Neural cell (in vitro differentiated cells): ENCODE data around the gene CCL1. TPM values are rescaled to one million over a fixed set of nuclear protein-coding genes. Genes with fewer than 3 reads are reported as not detected.

ENCODE experiments used
- H2AFZ ChIP-seq: fragments of 200-600, 300-800 bp; sonication (generic), shearing (Covaris generic); 2 replicates; pipeline ENCODE4 v1.6.0; 2014; ENCODE audit warnings: low read depth, mild to moderate bottlenecking, antibody characterized with exemption, low read length, moderate library complexity
- H3F3A ChIP-seq: fragments of 200-600 bp; shearing (Covaris generic); 2 replicates; pipeline ENCODE4 v1.6.1; 2016; ENCODE audit warnings: mild to moderate bottlenecking, moderate library complexity, mixed read lengths, antibody characterized with exemption, low read length; ENCODE audit not compliant: insufficient read depth, poor library complexity, severe bottlenecking
- H3K27ac ChIP-seq: fragments of 200-600, 300-800 bp; sonication (generic), shearing (Covaris generic); 2 replicates; pipeline ENCODE4 v1.5.1; 2014; ENCODE audit warnings: mild to moderate bottlenecking, low read length, moderate library complexity
- H3K27me3 ChIP-seq: fragments of 300-800, 200-600 bp; sonication (generic), shearing (Covaris generic); 2 replicates; pipeline ENCODE4 v1.6.0; 2014; ENCODE audit warnings: mild to moderate bottlenecking, low read depth, low read length, moderate library complexity; ENCODE audit not compliant: insufficient read depth
- H3K36me3 ChIP-seq: fragments of 300-800, 200-600 bp; sonication (generic), shearing (Covaris generic); 2 replicates; pipeline ENCODE4 v1.5.1; 2014; ENCODE audit warnings: mild to moderate bottlenecking, antibody characterized with exemption, low read length, moderate library complexity; ENCODE audit not compliant: insufficient read depth
- H3K4me2 ChIP-seq: fragments of 300-800, 200-600 bp; sonication (generic), shearing (Covaris generic); 2 replicates; pipeline ENCODE4 v1.6.0; 2014; ENCODE audit warnings: mild to moderate bottlenecking, low read length
- H3K4me3 ChIP-seq: fragments of 300-800, 200-600 bp; sonication (generic), shearing (Covaris generic); 2 replicates; pipeline ENCODE4 v1.5.1; 2014; ENCODE audit warnings: mild to moderate bottlenecking, low read length, moderate library complexity
- H3K79me2 ChIP-seq: fragments of 200-600 bp; shearing (Covaris generic); replicated peaks from 2 replicates; pipeline ENCODE4 v1.6.0; 2014; ENCODE audit warnings: mild to moderate bottlenecking, low read length, moderate library complexity; ENCODE audit not compliant: insufficient read depth
- H3K9ac ChIP-seq: fragments of 300-800, 200-600 bp; sonication (generic), shearing (Covaris generic); 2 replicates; pipeline ENCODE4 v1.6.1; 2016; ENCODE audit warnings: mild to moderate bottlenecking, low read length, mixed read lengths
- H3K9me2 ChIP-seq: fragments of 200-600 bp; shearing (Covaris generic); 2 replicates; pipeline ENCODE4 v1.6.1; 2016; ENCODE audit warnings: mild to moderate bottlenecking, low read length, mixed read lengths; ENCODE audit not compliant: insufficient read depth
- H3K9me3 ChIP-seq: fragments of 200-600, 300-800 bp; sonication (generic), shearing (Covaris generic); 2 replicates; pipeline ENCODE4 v1.6.1; 2016; ENCODE audit warnings: mild to moderate bottlenecking, mixed run types, low read length, moderate library complexity, mixed read lengths
- H4K20me1 ChIP-seq: fragments of 200-600 bp; shearing (Covaris generic); 2 replicates; pipeline ENCODE4 v1.6.1; 2016; ENCODE audit warnings: mild to moderate bottlenecking, mixed run types; ENCODE audit not compliant: insufficient read depth
- EP300 ChIP-seq: fragments of 450-650 bp; conservative IDR thresholded peaks from 2 replicates; pipeline ENCODE4 v1.6.1; 2014; ENCODE audit warnings: antibody characterized with exemption, mild to moderate bottlenecking, moderate library complexity; ENCODE audit not compliant: poor library complexity, severe bottlenecking
- MXI1 ChIP-seq: fragments of 450-650 bp; conservative IDR thresholded peaks from 2 replicates; pipeline ENCODE4 v1.6.1; 2014; ENCODE audit warnings: antibody characterized with exemption, mild to moderate bottlenecking; ENCODE audit not compliant: poor library complexity, severe bottlenecking
- POLR2AphosphoS5 ChIP-seq: IDR thresholded peaks from 2 replicates; pipeline ENCODE4 v1.6.1; 2012
- RAD21 ChIP-seq: fragments of 450-650 bp; conservative IDR thresholded peaks from 2 replicates; pipeline ENCODE4 v1.6.1; 2014; ENCODE audit warnings: antibody characterized with exemption, mild to moderate bottlenecking, moderate library complexity
- SMC3 ChIP-seq: fragments of 450-650 bp; conservative IDR thresholded peaks from 2 replicates; pipeline ENCODE4 v1.6.1; 2014; ENCODE audit warnings: antibody characterized with exemption, mild to moderate bottlenecking, moderate library complexity; ENCODE audit not compliant: poor library complexity
- TAF1 ChIP-seq: IDR thresholded peaks from 2 replicates; pipeline ENCODE4 v1.6.1; 2012; ENCODE audit warnings: low read depth
- polyA plus RNA-seq: library from polyadenylated mRNA; depleted of rRNA; stranded (reverse); fragments of >200 nt; gene quantifications from 2 replicates; pipeline ENCODE4 v1.2.3, GENCODE V29; 2014
- TF ChIP-seq, protein P1 (sequence below): IDR thresholded peaks from 2 replicates; pipeline ENCODE4 v1.6.1; 2012; ENCODE audit warnings: borderline replicate concordance
- TF ChIP-seq, protein P2 (sequence below): fragments of 450-650 bp; IDR thresholded peaks from 2 replicates; pipeline ENCODE4 v1.5.1; 2014; ENCODE audit warnings: antibody characterized with exemption, mild to moderate bottlenecking, moderate library complexity; ENCODE audit not compliant: poor library complexity, severe bottlenecking

CCL1 gene
- polyA plus RNA-seq, 1 donor from 2014 or later = not detected

DNA sequence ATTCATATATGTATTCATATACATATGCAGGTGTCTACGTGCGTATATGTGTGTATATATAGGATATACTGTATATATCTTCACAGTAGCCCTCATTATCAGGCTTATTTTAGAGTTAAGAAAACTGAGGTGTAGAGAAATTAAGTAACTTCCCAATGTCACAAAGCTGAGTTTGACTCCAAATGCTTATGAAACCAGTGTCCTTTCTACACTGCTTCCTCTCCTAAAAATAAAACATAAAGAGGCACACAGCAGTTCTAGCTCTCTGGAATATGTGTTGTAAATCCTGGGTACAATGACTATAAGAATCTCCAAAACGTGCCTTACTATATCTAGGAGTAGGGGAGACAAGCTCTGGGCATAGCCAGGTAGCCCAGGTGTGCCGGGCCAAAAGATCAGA lies 40.0 kb upstream of the CCL1 start:
- H3K27me3 ChIP-seq = no peaks in the 10 kb centered on the region
- no peaks in the 10 kb centered on the region for H3K9me3 ChIP-seq
- TF ChIP-seq, protein P1, sequence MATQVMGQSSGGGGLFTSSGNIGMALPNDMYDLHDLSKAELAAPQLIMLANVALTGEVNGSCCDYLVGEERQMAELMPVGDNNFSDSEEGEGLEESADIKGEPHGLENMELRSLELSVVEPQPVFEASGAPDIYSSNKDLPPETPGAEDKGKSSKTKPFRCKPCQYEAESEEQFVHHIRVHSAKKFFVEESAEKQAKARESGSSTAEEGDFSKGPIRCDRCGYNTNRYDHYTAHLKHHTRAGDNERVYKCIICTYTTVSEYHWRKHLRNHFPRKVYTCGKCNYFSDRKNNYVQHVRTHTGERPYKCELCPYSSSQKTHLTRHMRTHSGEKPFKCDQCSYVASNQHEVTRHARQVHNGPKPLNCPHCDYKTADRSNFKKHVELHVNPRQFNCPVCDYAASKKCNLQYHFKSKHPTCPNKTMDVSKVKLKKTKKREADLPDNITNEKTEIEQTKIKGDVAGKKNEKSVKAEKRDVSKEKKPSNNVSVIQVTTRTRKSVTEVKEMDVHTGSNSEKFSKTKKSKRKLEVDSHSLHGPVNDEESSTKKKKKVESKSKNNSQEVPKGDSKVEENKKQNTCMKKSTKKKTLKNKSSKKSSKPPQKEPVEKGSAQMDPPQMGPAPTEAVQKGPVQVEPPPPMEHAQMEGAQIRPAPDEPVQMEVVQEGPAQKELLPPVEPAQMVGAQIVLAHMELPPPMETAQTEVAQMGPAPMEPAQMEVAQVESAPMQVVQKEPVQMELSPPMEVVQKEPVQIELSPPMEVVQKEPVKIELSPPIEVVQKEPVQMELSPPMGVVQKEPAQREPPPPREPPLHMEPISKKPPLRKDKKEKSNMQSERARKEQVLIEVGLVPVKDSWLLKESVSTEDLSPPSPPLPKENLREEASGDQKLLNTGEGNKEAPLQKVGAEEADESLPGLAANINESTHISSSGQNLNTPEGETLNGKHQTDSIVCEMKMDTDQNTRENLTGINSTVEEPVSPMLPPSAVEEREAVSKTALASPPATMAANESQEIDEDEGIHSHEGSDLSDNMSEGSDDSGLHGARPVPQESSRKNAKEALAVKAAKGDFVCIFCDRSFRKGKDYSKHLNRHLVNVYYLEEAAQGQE = no peak
- TF ChIP-seq EP300 (no peak), POLR2AphosphoS5 (no peak), TAF1 (no peak), SMC3 (no peak), MXI1 (no peak), RAD21 (no peak)
- TF ChIP-seq, protein P2, sequence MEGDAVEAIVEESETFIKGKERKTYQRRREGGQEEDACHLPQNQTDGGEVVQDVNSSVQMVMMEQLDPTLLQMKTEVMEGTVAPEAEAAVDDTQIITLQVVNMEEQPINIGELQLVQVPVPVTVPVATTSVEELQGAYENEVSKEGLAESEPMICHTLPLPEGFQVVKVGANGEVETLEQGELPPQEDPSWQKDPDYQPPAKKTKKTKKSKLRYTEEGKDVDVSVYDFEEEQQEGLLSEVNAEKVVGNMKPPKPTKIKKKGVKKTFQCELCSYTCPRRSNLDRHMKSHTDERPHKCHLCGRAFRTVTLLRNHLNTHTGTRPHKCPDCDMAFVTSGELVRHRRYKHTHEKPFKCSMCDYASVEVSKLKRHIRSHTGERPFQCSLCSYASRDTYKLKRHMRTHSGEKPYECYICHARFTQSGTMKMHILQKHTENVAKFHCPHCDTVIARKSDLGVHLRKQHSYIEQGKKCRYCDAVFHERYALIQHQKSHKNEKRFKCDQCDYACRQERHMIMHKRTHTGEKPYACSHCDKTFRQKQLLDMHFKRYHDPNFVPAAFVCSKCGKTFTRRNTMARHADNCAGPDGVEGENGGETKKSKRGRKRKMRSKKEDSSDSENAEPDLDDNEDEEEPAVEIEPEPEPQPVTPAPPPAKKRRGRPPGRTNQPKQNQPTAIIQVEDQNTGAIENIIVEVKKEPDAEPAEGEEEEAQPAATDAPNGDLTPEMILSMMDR = no peak
- no peak overlapping the region for H3K9ac ChIP-seq
- H4K20me1 ChIP-seq = no peaks in the 10 kb centered on the region
- no peak overlapping the region for H3K4me2 ChIP-seq
- H3K4me3 ChIP-seq = no peak overlapping the region
- H3K27ac ChIP-seq = no peak overlapping the region
- H3F3A ChIP-seq = no peaks in the 10 kb centered on the region
- H2AFZ ChIP-seq = no peak overlapping the region
- no peaks in the 10 kb centered on the region for H3K9me2 ChIP-seq
- H3K36me3 ChIP-seq = no peaks in the 10 kb centered on the region
- no peaks in the 10 kb centered on the region for H3K79me2 ChIP-seq

DNA sequence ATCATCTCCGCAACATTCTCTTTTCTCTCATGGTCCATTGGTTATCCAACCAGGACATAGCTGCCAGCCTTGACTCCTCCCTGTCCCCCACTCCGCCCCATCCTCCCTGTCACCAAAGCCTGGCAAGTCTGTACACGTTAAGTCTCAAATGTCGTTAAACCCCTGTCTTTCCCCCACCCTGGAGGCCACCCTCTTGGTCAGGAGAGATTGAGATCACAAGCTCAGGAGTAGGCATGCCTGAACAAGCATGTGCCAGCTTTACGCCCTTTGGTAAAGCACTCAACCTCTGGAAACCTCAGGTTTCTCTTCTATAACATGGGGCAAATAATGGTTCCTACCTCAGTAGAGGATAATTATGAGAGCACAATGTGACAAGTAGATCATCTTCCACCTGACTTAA lies 38.1 kb upstream of the CCL1 start:
- Histone ChIP-seq H4K20me1 (no peaks in the 10 kb centered on the region), H3K36me3 (no peaks in the 10 kb centered on the region), H3F3A (no peaks in the 10 kb centered on the region), H3K9me2 (no peaks in the 10 kb centered on the region), H3K27me3 (no peaks in the 10 kb centered on the region), H3K9me3 (no peaks in the 10 kb centered on the region), H3K9ac (no peak overlapping the region), H3K4me2 (no peak overlapping the region), H3K4me3 (no peak overlapping the region), H3K79me2 (no peaks in the 10 kb centered on the region), H2AFZ (no peak overlapping the region), H3K27ac (no peak overlapping the region)
- TF ChIP-seq RAD21 (no peak), SMC3 (no peak)
- TF ChIP-seq, protein P1 = no peak
- TF ChIP-seq, protein P2 = no peak
